ENCODE measurements around the gene MACROD2. TPM values are rescaled to one million over a fixed set of nuclear protein-coding genes. Genes with fewer than 3 reads are reported as not detected.

Gene MACROD2
- total and polyA plus RNA-seq, 4 donors = 13.0 to 67.1 (median 20.7) TPM

- 75 to 95% methylated on average over 4 of the region's 4 CpGs for WGBS, 2 donors
- Histone ChIP-seq H3K27me3 (ENCODE audit: control insufficient read depth in 3 of 3, insufficient read depth in 3 of 3, low read length in 2 of 3) (no peaks in the 10 kb centered on the region), H3K27ac (ENCODE audit: low read depth in 1 of 2, low read length in 1 of 2) (no peak overlapping the region), H3K9ac (ENCODE audit: insufficient read depth in 1 of 2, low read length in 2 of 2) (no peak overlapping the region), H3K4me3 (no peak overlapping the region), H3K4me1 (ENCODE audit: control insufficient read depth in 5 of 5, insufficient read depth in 5 of 5, low read length in 5 of 5) (no peaks in the 10 kb centered on the region), H3K9me3 (ENCODE audit: control insufficient read depth in 4 of 4, insufficient read depth in 3 of 4, low read length in 3 of 4) (no peaks in the 10 kb centered on the region), H3K36me3 (ENCODE audit: control insufficient read depth in 4 of 4, insufficient read depth in 4 of 4, low read length in 4 of 4) (no peaks in the 10 kb centered on the region)
- no peak for ATAC-seq (ENCODE audit: insufficient read depth, low FRiP score)
- TF ChIP-seq, protein P1, sequence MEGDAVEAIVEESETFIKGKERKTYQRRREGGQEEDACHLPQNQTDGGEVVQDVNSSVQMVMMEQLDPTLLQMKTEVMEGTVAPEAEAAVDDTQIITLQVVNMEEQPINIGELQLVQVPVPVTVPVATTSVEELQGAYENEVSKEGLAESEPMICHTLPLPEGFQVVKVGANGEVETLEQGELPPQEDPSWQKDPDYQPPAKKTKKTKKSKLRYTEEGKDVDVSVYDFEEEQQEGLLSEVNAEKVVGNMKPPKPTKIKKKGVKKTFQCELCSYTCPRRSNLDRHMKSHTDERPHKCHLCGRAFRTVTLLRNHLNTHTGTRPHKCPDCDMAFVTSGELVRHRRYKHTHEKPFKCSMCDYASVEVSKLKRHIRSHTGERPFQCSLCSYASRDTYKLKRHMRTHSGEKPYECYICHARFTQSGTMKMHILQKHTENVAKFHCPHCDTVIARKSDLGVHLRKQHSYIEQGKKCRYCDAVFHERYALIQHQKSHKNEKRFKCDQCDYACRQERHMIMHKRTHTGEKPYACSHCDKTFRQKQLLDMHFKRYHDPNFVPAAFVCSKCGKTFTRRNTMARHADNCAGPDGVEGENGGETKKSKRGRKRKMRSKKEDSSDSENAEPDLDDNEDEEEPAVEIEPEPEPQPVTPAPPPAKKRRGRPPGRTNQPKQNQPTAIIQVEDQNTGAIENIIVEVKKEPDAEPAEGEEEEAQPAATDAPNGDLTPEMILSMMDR (IDR thresholded peaks at IDR 0.05; ENCODE audit: control extremely low read depth, extremely low read depth) = no peak
- DNase-seq = no peak
Observed at GRCh38 chr20:15098351-15098750, 1103.0 kb downstream of the MACROD2 start.

DNA sequence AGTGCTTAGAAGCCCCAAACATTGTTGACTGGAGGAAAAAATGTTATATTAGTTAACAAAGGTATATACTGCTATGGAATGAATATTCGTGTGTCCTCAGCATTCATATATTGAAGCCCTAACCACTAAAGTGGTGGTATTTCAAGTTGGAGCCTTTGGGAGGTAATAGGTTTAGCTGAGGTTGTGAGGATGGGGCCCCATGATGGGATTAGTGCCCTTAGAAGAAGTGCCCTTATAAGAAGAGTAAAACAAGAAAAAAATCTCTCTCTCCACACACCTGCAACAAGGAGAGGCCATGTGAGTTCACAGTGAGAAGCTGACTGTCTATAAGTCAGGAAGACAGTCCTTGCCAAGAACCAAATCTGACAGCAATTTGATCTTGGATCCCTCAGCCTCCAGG, 1103.8 kb downstream of the MACROD2 start:
- TF ChIP-seq, protein P1 (IDR thresholded peaks at IDR 0.05; ENCODE audit: control extremely low read depth, extremely low read depth) = no peak
- Histone ChIP-seq H3K4me3 (no peak overlapping the region), H3K36me3 (ENCODE audit: control insufficient read depth in 4 of 4, insufficient read depth in 4 of 4, low read length in 4 of 4) (no peaks in the 10 kb centered on the region), H3K9me3 (ENCODE audit: control insufficient read depth in 4 of 4, insufficient read depth in 3 of 4, low read length in 3 of 4) (no peaks in the 10 kb centered on the region), H3K9ac (ENCODE audit: insufficient read depth in 1 of 2, low read length in 2 of 2) (no peak overlapping the region), H3K27ac (ENCODE audit: low read depth in 1 of 2, low read length in 1 of 2) (no peak overlapping the region), H3K27me3 (ENCODE audit: control insufficient read depth in 3 of 3, insufficient read depth in 3 of 3, low read length in 2 of 3) (no peaks in the 10 kb centered on the region), H3K4me1 (ENCODE audit: control insufficient read depth in 5 of 5, insufficient read depth in 5 of 5, low read length in 5 of 5) (no peaks in the 10 kb centered on the region)
- DNase-seq (no peak), ATAC-seq (ENCODE audit: insufficient read depth, low FRiP score) (no peak)
- WGBS, 2 donors = 79 to 84% methylated on average over 1 of the region's 1 CpG

DNA sequence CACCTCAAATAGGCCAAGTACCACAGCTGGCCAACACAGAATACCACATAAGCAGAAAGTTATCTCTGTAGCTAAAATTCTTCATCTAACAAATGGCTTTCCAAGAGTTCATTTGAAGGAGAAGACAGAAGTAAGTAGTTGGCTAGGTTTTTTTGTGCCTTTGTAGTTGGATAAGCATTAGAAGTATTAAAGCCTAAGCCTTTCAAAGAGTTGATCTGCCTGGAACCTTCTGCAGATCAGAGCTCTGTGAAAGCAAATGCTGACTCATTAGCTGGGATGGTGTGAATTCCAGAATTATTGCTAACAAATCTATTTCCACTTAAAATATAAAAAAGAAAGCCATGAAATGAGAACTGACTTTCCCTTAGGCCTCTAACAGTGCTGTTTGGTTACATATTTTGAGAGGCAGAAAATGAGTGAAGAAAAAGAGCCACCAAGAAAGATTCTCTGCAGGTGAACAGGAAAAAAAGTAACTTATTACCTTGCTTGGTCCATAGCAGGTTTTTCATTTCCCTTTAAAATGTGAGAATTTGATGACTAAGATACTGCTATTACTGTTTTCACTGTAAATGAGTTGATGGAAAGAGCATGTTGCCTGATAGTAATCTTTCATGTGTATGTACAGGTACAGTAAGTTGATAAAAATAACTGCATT, 1105.3 kb downstream of the MACROD2 start:
- Histone ChIP-seq H3K36me3 (ENCODE audit: control insufficient read depth in 4 of 4, insufficient read depth in 4 of 4, low read length in 4 of 4) (no peaks in the 10 kb centered on the region), H3K9ac (ENCODE audit: insufficient read depth in 1 of 2, low read length in 2 of 2) (no peak overlapping the region), H3K27me3 (ENCODE audit: control insufficient read depth in 3 of 3, insufficient read depth in 3 of 3, low read length in 2 of 3) (no peaks in the 10 kb centered on the region), H3K4me3 (no peak overlapping the region), H3K9me3 (ENCODE audit: control insufficient read depth in 4 of 4, insufficient read depth in 3 of 4, low read length in 3 of 4) (no peaks in the 10 kb centered on the region), H3K4me1 (ENCODE audit: control insufficient read depth in 5 of 5, insufficient read depth in 5 of 5, low read length in 5 of 5) (no peaks in the 10 kb centered on the region), H3K27ac (ENCODE audit: low read depth in 1 of 2, low read length in 1 of 2) (no peak overlapping the region)
- DNase-seq (no peak), ATAC-seq (ENCODE audit: insufficient read depth, low FRiP score) (no peak)
- TF ChIP-seq, protein P1 (IDR thresholded peaks at IDR 0.05; ENCODE audit: control extremely low read depth, extremely low read depth) = no peak

GRCh38 chr20:15107931-15108330, 1112.6 kb downstream of the MACROD2 start:
- Histone ChIP-seq H3K4me1 (ENCODE audit: control insufficient read depth in 5 of 5, insufficient read depth in 5 of 5, low read length in 5 of 5) (no peaks in the 10 kb centered on the region), H3K9me3 (ENCODE audit: control insufficient read depth in 4 of 4, insufficient read depth in 3 of 4, low read length in 3 of 4) (no peaks in the 10 kb centered on the region), H3K27me3 (ENCODE audit: control insufficient read depth in 3 of 3, insufficient read depth in 3 of 3, low read length in 2 of 3) (no peaks in the 10 kb centered on the region), H3K27ac (ENCODE audit: low read depth in 1 of 2, low read length in 1 of 2) (no peak overlapping the region), H3K4me3 (no peak overlapping the region), H3K9ac (ENCODE audit: insufficient read depth in 1 of 2, low read length in 2 of 2) (no peak overlapping the region), H3K36me3 (ENCODE audit: control insufficient read depth in 4 of 4, insufficient read depth in 4 of 4, low read length in 4 of 4) (no peaks in the 10 kb centered on the region)
- TF ChIP-seq, protein P1 (IDR thresholded peaks at IDR 0.05; ENCODE audit: control extremely low read depth, extremely low read depth) = no peak
- WGBS, 2 donors = 42 to 43% methylated on average over 1 of the region's 1 CpG
- no peak for ATAC-seq (ENCODE audit: insufficient read depth, low FRiP score)
- DNase-seq = no peak

All from lung (tissue), 12 donors.